HG03060 (cell line): Measurements from ENCODE around the gene IPO9.
"Not testable (repeated sequence)": the region's sequence is repeated elsewhere in the genome, so short reads cannot be mapped to it uniquely, and the experiment has no call there.

ENCODE experiments used
- ATAC-seq: cut with Tn5 transposase; IDR thresholded peaks from one replicate; pipeline ENCODE4 v1.9.1; 2021; ENCODE audit warnings: low read depth, moderate number of reproducible peaks; ENCODE audit not compliant: unreplicated experiment

Gene IPO9

DNA sequence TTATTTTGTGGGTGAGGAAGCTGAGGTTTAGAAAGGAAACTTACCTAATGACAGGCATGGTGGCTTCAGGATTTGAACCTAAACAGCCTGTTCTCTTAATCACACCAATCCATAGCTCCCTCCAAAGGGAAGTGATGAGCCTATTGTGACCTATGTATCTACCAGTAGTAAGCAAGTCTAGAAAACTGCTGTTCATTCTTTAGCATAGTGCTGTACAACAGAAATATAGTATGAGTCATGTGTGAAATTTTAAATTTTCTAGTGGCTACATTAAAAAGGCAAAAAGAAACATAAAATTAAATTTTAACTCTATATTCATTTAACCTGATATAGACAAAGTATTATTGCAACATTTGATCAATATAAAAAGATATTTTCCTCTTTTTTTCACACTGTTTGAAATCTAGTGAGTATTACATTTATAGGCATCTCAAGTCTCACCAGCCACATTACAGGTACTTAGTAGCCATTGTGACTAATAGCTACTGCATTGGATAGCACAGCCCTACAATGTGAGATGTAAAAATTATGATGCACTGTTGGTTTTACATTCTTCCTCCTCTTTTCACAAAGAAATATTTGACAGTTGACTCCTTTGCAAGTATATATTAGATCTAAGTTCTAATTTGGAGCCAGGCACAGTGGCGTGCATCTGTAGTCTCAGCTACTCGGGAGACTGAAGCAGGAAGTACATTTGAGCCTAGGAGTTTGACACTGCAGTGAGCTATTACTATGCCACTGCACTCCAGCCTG, 16.6 kb downstream of the IPO9 start:
- ATAC-seq, result no peak

GRCh38 chr1:201847150-201847549, 18.2 kb downstream of the IPO9 start:
- no peak for ATAC-seq

GRCh38 chr1:201848230-201848629, 19.3 kb downstream of the IPO9 start:
- no peak for ATAC-seq

DNA sequence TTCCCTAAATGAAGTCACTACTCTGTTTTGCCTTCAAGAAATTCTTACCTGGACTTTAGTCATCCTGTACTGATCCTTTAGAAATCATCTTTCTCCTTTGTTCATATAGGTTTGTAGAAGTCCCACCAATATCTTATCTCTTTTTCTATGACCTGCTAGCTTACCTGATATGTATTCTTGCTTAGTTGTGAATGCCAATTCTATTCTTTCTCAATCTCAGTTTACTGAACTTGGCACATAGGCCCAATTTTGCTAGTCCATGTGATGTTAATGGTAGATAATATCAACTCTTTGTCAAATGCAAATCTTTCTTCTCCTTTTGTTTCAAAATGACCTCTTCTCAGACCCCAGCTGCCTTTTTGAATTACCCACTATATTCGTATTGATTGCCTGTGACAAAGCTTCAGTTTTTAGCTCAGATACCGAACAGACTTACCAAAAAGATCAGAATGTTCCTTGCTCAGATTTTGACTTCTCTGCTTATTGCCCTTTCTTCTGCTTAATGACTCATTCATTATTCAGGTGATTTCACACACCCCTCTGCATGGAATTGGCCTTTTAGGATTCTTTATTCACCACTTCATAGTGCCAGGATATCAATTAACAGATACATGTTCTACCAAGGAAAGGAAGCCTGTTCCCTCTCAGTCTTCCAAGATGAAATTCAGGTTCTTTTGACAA, 20.6 kb downstream of the IPO9 start:
- ATAC-seq, result no peak

- ATAC-seq, result no peak
These were observed 21.1 kb downstream of the IPO9 start for GRCh38 chr1:201850053-201850397.

- no peak for ATAC-seq
These were observed 23.0 kb downstream of the IPO9 start for GRCh38 chr1:201851949-201852348.

DNA sequence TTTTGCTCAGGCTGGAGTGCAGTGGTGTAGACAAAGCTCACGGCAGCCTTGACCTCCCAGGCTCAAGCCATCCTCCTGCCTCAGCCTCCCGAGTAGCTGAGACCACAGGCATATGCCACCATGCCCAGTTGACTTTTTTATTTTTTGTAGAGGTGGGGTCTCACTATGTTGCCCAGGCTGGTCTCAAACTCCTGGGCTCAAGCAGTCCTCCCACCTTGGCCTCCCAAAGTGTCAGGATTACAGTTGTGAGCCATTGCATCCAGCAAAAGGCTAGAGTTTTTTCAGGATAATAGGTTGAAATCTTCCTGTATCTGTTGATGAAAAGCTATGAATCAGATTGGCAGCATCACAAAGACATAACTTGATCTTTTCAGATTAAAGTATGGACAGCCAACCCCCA, 27.8 kb downstream of the IPO9 start:
- ATAC-seq, result not testable (repeated sequence)

DNA sequence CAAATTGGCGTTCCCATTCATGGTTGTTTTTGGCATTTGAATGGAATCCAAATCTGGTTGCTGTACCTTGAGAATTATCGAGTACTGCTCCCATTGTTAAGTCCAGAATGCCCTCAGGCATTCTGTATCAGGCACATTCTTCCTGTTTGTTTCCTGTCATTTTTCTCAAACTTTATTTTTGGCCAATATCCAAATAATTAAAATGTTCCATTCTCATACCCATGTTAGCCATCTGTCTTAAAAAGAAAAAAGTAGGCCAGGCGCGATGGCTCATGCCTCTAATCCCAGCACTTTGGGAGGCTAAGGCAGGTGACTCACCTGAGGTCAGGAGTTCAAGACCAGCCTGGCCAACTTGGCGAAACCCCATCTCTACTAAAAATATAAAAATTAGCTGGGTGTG, 30.5 kb downstream of the IPO9 start:
- no peak for ATAC-seq

DNA sequence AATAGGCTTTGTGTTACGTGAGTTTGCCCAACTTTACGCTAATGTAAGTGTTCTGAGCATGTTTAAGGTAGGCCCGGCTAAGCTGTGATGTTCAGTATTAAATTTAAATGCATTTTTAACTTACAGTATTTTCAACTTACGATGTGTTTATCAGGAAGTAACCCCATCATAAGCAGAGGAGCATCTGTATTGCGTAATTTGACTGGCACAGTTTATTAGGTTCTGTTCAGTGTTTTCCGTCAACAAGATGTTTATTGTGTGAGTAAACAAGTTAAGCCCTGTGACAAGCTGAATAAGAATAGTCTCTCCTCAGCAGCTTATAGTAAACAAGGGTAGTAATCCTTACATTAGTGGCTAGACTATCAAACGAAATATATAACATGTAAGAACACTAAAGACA, 32.5 kb downstream of the IPO9 start:
- ATAC-seq, result no peak

- no peak for ATAC-seq
These were observed 41.4 kb downstream of the IPO9 start for GRCh38 chr1:201870397-201870796.

DNA sequence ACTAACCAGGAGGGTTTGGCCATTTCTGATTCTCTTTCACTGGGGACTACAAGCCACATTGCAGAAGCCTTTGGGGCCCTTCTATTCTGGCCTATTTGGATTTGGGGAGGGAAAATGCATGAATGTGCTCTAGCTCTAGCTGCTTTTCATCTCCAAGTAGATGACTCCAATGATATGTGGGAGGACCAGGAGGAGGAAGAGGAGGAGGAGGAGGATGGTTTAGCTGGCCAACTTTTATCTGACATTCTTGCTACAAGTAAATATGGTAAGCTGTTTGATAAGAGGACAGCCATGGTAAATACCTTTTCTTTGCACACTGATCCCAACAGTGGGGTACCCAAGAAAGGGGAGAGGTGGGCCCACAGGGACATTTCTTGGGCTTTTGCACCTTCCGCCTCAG, 45.7 kb downstream of the IPO9 start:
- no peak for ATAC-seq

GRCh38 chr1:201876148-201876818, 47.3 kb downstream of the IPO9 start:
- no peak for ATAC-seq

DNA sequence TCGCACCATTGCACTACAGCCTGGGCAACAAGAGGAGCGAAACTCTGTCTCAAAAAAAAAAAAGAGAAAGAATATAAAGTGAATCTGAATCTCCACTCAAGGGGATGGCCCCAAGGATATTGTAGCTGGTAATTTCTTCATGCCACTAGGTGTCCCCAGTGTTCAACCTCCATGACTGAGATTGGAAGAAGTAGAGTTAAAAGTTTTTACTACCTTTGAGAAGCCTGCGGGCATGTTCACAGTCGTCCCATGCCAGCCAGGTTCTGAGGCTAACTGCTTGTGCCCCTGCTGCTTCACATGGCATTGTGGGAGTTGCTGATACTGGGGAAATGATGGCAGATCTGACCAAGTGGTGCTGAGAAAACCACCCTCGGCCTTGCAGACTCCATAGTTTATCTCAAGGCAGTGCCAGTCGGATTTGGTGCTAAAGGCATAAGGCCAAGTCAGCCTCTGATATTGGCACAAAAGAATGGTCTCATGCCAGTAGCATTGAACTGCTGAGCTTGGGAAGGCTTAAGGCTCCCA, 49.0 kb downstream of the IPO9 start:
- ATAC-seq, result no peak

- no peak for ATAC-seq
These were observed 52.1 kb downstream of the IPO9 start for GRCh38 chr1:201880928-201881571.

- no peak for ATAC-seq
These were observed 52.7 kb downstream of the IPO9 start for GRCh38 chr1:201881617-201882016.

GRCh38 chr1:201882665-201883132, 53.7 kb downstream of the IPO9 start:
- peak; percentile 67 for ATAC-seq

- ATAC-seq, result no peak
These were observed 54.3 kb downstream of the IPO9 start for GRCh38 chr1:201883266-201883665.

- no peak for ATAC-seq
These were observed 54.8 kb downstream of the IPO9 start for GRCh38 chr1:201883786-201884185.

- no peak for ATAC-seq
These were observed 55.5 kb downstream of the IPO9 start for GRCh38 chr1:201884425-201884824.

DNA sequence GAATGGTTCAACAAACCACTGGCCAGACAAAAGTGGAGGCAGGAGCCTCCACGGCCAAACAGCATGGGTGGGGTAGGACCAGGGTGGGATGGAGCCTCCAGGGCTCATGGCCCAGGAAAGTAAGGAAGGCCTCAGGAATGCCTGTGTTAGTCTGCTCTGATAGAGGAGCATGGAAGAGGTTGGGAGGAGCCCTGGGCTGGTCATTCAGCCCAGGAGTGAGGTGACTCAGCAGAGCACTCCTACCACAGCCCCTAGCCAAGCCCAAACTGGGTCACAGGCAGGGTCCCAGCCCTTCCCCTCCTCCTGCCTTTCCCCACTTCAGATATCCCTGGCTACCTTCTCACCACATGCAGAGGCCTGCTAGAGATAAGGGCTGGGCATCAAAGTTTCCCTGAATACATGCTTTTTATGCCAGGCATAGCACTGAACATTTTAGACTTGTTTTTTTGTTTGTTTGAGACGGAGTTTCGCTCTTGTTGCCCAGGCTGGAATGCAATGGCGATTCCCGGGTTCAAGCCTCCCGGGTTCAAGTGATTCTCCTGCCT, 56.6 kb downstream of the IPO9 start:
- ATAC-seq, result no peak
